Kidney (tissue), 14 donors: ENCODE measurements around the gene COMMD6. TPM values are rescaled to one million over a fixed set of nuclear protein-coding genes. Genes with fewer than 3 reads are reported as not detected.
"Not testable (repeated sequence)": the region's sequence is repeated elsewhere in the genome, so short reads cannot be mapped to it uniquely, and the experiment has no call there.

Source experiments
- DNase-seq, 5 donors: peaks; one replicate each; pipeline ENCODE4 v3.0.0-alpha.2; 2013 to 2020
- FAIRE-seq: peaks from 2 replicates; lab custom pipeline; 2012; peaks lifted over from hg19 to GRCh38; lab: Jason Lieb, UNC
- H3K27ac ChIP-seq, 2 donors: one replicate each; pipeline ENCODE4 v1.7.0; 2013; ENCODE audit warnings: low read depth in 2 of 2, low read length in 2 of 2, inconsistent platforms in 1 of 2
- H3K27me3 ChIP-seq: one replicate; pipeline ENCODE4 v1.7.1; 2013; ENCODE audit warnings: low read length, inconsistent platforms; ENCODE audit not compliant: control insufficient read depth, insufficient read depth
- H3K36me3 ChIP-seq, 3 donors: one replicate each; pipeline versions ENCODE4 v1.7.0 to v1.7.1; 2013; ENCODE audit warnings: low read length in 3 of 3, control low read depth in 1 of 3, inconsistent platforms in 1 of 3; ENCODE audit not compliant: insufficient read depth in 3 of 3, control insufficient read depth in 2 of 3
- H3K4me1 ChIP-seq, 3 donors: one replicate each; pipeline versions ENCODE4 v1.7.0 to v1.7.1; 2013; ENCODE audit warnings: low read length in 3 of 3, inconsistent platforms in 1 of 3, low read depth in 1 of 3; ENCODE audit not compliant: control insufficient read depth in 2 of 3, insufficient read depth in 2 of 3
- H3K4me3 ChIP-seq, 3 donors: one replicate each; pipeline versions ENCODE4 v1.7.0 to v1.8.1; 2013; ENCODE audit warnings: low read length in 3 of 3, control low read depth in 1 of 3, inconsistent platforms in 1 of 3
- H3K9ac ChIP-seq, 3 donors: one replicate each; pipeline versions ENCODE4 v1.7.0 to v1.7.1; 2013; ENCODE audit warnings: low read length in 3 of 3, control low read depth in 1 of 3, inconsistent platforms in 1 of 3
- H3K9me3 ChIP-seq, 3 donors: one replicate each; pipeline versions ENCODE4 v1.7.0 to v1.7.1; 2013; ENCODE audit warnings: low read length in 3 of 3, control low read depth in 1 of 3, inconsistent platforms in 1 of 3; ENCODE audit not compliant: control insufficient read depth in 2 of 3, insufficient read depth in 1 of 3
- intact Hi-C: fragments of 100-400 bp; cut with DNase I; formaldehyde crosslinking; loops from one replicate; pipeline ENCODE4 v1.11.1; 2022
- polyA plus RNA-seq: library from polyadenylated mRNA; stranded (reverse); fragments of 350-450 nt; fragmentation: Illumina TruSeq; extraction: RNeasy Lipid Tissue Mini Kit (QIAGEN cat#74804); gene quantifications from one replicate; pipeline ENCODE4 v1.2.3, GENCODE V29; 2014; ENCODE audit warnings: low read depth, low replicate concordance; ENCODE audit not compliant: insufficient read depth
- total RNA-seq: library from RNA; stranded (reverse); fragmentation: NEBNext Ultra II Directional; extraction: Animal tissue kit (Norgen Biotek cat#: 25700); gene quantifications from one replicate; pipeline ENCODE4 v1.2.1, GENCODE V29; 2021
- TF ChIP-seq, protein P1 (sequence below): IDR thresholded peaks from 3 replicates; pipeline ENCODE4 v1.5.1; 2012; ENCODE audit warnings: mild to moderate bottlenecking, moderate library complexity, borderline replicate concordance; ENCODE audit not compliant: insufficient read depth; ENCODE audit errors: extremely low read depth
- donor health status: control.
- donor health status: control.
- donor health status: control.
- donor health status: control.
- donor health status: control.
- donor health status: DM: yes; HTN: yes; CAD: no.
- donor health status: Normal renal cell carcinoma (clear cell type).

The COMMD6 gene
- total and polyA plus RNA-seq, 2 donors from 2014 or later, result 148 to 438 TPM

DNA sequence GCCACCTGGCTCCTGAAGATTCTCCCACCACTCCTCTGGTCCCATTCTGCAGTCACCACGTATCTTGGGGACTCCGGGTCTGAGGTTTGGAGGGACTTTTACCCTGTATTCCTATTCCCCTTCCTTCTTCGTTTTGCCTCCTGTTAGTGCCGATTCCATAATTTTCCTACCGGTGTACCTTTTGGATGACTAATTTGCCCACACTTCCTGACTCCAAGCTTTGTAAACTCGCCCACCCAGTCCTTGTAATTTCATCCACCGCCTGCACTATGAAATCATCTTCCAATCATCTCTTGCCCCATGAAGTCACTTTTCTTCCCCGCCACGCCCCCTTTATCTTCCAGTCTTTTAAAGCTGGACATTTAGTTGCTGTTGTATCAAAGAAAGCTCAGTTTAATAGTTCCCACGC, 12.5 kb upstream of the COMMD6 start:
- H3K36me3 ChIP-seq, result peaks cover 0 to 3% (median 0%) of the 10 kb centered on the region in 3 donors
- FAIRE-seq, result no peak
- peak in 4 of 5 donors; percentile 35 to 72 (median 59) for DNase-seq
- no peaks in the 10 kb centered on the region for H3K27me3 ChIP-seq
- H3K9ac ChIP-seq, result peak overlapping the region; percentile 18 to 81 (median 79)
- H3K9me3 ChIP-seq, result no peaks in the 10 kb centered on the region
- H3K4me3 ChIP-seq, result peak overlapping the region; percentile 71 to 94 (median 90)
- TF ChIP-seq, protein P1, sequence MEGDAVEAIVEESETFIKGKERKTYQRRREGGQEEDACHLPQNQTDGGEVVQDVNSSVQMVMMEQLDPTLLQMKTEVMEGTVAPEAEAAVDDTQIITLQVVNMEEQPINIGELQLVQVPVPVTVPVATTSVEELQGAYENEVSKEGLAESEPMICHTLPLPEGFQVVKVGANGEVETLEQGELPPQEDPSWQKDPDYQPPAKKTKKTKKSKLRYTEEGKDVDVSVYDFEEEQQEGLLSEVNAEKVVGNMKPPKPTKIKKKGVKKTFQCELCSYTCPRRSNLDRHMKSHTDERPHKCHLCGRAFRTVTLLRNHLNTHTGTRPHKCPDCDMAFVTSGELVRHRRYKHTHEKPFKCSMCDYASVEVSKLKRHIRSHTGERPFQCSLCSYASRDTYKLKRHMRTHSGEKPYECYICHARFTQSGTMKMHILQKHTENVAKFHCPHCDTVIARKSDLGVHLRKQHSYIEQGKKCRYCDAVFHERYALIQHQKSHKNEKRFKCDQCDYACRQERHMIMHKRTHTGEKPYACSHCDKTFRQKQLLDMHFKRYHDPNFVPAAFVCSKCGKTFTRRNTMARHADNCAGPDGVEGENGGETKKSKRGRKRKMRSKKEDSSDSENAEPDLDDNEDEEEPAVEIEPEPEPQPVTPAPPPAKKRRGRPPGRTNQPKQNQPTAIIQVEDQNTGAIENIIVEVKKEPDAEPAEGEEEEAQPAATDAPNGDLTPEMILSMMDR, result no peak
- H3K27ac ChIP-seq, result peak overlapping the region in 1 of 2 donors; percentile 47
- peaks cover 0 to 5% (median 2%) of the 10 kb centered on the region in 3 donors for H3K4me1 ChIP-seq
- intact Hi-C loops, result no loop called here

DNA sequence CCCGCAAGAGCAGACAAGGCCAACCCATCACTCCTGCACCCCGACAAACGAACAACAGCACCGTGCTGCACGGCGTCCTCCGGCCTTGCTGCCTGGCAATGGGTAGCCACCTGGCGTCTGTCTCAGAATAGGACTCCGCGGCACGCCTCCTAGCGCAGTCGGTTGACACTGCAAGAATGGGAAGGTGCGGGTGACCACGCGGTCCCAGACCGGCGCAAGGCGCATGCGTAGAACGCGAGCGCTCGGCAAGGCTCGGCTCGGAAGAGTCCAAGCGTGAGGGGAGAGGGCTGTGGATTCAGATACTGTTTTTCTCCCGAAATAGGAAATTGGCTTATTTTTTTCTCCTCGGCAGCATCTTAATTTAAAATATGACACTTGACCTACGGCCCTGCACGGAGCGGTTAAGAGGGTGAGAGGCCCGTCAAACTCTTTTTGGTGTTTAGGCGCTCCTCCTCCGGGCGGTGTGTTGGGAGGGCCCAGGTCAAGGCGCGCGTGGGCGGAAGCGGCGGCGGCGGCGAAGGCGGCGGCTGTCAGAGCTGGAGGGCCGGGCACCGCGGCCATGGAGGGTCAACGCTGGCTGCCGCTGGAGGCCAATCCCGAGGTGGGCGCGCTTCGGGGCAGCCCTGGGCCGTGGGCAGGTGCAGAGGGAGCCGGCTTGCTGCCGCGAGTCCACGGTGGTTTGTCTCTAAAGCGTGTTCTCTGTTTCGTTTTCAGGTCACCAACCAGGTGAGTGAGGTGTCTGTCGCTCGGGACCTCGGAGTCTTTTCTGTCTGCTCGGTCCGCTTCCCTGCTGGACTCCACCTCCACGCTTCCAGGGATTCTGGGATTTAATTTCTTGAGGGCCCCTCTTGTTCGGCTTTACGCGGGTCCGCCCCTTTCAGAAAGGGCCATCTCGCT, 11.9 kb upstream of the COMMD6 start, which contains the start of gene UCHL3:
Gene UCHL3 (plus strand): TSS at position 530 of the 897 bp plus-strand sequence. CDS start 30 bp downstream, at position 560.
- intact Hi-C loops, result no loop called here
- H3K4me3 ChIP-seq, result peak within 1 kb of the TSS; percentile 81 to 94 (median 90)
- FAIRE-seq (no peak), DNase-seq (peak; percentile 97 to 98 (median 98))
- peaks cover 0 to 3% (median 0%) of the 10 kb centered on the region in 3 donors for H3K36me3 ChIP-seq
- no peaks in the 10 kb centered on the region for H3K27me3 ChIP-seq
- TF ChIP-seq, protein P1, result peak; percentile 87
- peak within 1 kb of the TSS; percentile 81 to 88 for H3K27ac ChIP-seq
- H3K9me3 ChIP-seq, result no peaks in the 10 kb centered on the region
- peak within 1 kb of the TSS; percentile 18 to 81 (median 79) for H3K9ac ChIP-seq
- peaks cover 0 to 5% (median 2%) of the 10 kb centered on the region in 3 donors for H3K4me1 ChIP-seq

DNA sequence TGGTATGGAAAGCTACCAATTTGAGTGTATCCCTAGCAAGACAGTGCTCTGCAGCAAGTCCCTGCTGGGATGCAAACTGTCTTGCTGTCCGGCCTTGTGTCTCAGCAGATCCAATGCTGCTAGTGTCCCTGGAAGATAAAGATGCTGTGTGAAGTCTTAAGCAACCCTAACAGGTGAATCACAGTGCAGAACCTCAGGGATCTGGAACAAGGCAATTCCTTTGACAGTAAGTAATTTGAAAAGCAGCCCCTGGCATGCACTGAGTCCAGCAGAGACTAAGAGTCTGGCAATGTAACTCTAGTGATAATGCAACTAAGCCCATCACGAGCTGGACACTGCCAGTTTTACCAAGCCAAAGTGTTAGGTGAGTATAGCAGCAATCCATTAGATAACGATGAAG, 10.3 kb upstream of the COMMD6 start:
- intact Hi-C loops, result no loop called here
- no peak for FAIRE-seq
- no peaks in the 10 kb centered on the region for H3K27me3 ChIP-seq
- H3K27ac ChIP-seq, result no peak overlapping the region
- H3K36me3 ChIP-seq, result no peaks in the 10 kb centered on the region
- no peak overlapping the region for H3K4me3 ChIP-seq
- TF ChIP-seq, protein P1, result no peak
- H3K9ac ChIP-seq, result no peak overlapping the region
- peaks cover 0 to 5% (median 2%) of the 10 kb centered on the region in 3 donors for H3K4me1 ChIP-seq
- DNase-seq, result no peak
- H3K9me3 ChIP-seq, result no peaks in the 10 kb centered on the region

DNA sequence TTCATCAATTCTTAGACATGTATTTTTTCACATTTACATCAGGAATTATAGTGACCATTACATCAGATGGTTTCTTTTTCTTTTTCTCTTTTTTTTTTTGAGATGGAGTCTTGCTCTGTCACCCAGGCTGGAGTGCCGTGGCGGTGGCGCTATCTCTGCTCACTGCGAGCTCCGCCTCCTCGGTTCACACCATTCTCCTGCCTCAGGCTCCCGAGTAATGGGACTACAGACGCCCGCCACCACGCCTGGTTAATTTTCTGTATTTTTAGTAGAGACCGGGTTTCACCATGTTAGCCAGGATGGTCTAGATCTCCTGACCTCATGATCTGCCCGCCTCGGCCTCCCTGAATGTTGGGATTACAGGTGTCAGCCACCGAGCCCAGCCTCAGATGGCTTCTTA, 7.7 kb upstream of the COMMD6 start:
- H3K9ac ChIP-seq, result not testable (repeated sequence)

More for the DNA sequence above, 7.7 kb upstream of the COMMD6 start:
- H3K4me3 ChIP-seq, H3K27me3 ChIP-seq, H3K36me3 ChIP-seq, H3K9me3 ChIP-seq, H3K27ac ChIP-seq, FAIRE-seq, intact Hi-C loops, H3K4me1 ChIP-seq: not testable (repeated sequence)
- peak in 1 of 5 donors; percentile 51 for DNase-seq
